H1 (cell line): ENCODE measurements around the gene B3GALT4. TPM values are rescaled to one million over a fixed set of nuclear protein-coding genes. Genes with fewer than 3 reads are reported as not detected.

Source experiments
- ASH2L ChIP-seq: fragments of 200-600, 300-600 bp; sonication (generic); IDR thresholded peaks from one replicate; pipeline ENCODE4 v1.7.1; 2017; ENCODE audit warnings: low read length
- ATF3 ChIP-seq: IDR thresholded peaks from 2 replicates; pipeline ENCODE4 v1.6.1; 2011; ENCODE audit warnings: low read depth, mild to moderate bottlenecking, low read length; ENCODE audit not compliant: insufficient read depth
- BRCA1 ChIP-seq: IDR thresholded peaks from 2 replicates; pipeline ENCODE4 v1.6.1; 2012; ENCODE audit warnings: low read depth, low read length, improper control_type of control experiment
- CBX8 ChIP-seq: fragments of 300-800, 300-1000 bp; sonication (generic); IDR thresholded peaks from 2 replicates; pipeline ENCODE4 v1.7.1; 2016; ENCODE audit warnings: low read depth, low read length, borderline replicate concordance
- CHD2 ChIP-seq: IDR thresholded peaks from 2 replicates; pipeline ENCODE4 v1.6.1; 2012; ENCODE audit warnings: low read length, improper control_type of control experiment
- EGR1 ChIP-seq: IDR thresholded peaks from 2 replicates; pipeline ENCODE4 v1.6.1; 2011; ENCODE audit warnings: low read depth, low read length, borderline replicate concordance
- EZH2 ChIP-seq: fragments of 200-600 bp; sonication (generic); IDR thresholded peaks from 2 replicates; pipeline ENCODE4 v1.7.1; 2012; ENCODE audit warnings: low read depth, mild to moderate bottlenecking, moderate library complexity, low read length, inconsistent platforms; ENCODE audit not compliant: severe bottlenecking
- GABPA ChIP-seq: IDR thresholded peaks from 2 replicates; pipeline ENCODE4 v1.6.1; 2011; ENCODE audit warnings: mild to moderate bottlenecking, low read length, moderate library complexity, borderline replicate concordance; ENCODE audit not compliant: insufficient read depth
- GTF2F1 ChIP-seq: IDR thresholded peaks from 2 replicates; pipeline ENCODE4 v1.6.1; 2012; ENCODE audit warnings: low read depth, low read length, improper control_type of control experiment, borderline replicate concordance
- JUN ChIP-seq: IDR thresholded peaks from 2 replicates; pipeline ENCODE4 v1.6.1; 2011; ENCODE audit warnings: low read depth, mild to moderate bottlenecking, improper control_type of control experiment, low read length
- MAFK ChIP-seq: IDR thresholded peaks from 2 replicates; pipeline ENCODE4 v1.6.1; 2012; ENCODE audit warnings: low read depth, mild to moderate bottlenecking, improper control_type of control experiment, low read length
- PHF8 ChIP-seq: fragments of 200-600 bp; sonication (generic); conservative IDR thresholded peaks from 2 replicates; pipeline ENCODE4 v1.7.1; 2012; ENCODE audit warnings: low read depth, mild to moderate bottlenecking, inconsistent platforms, low read length, moderate library complexity
- POLR2A ChIP-seq, 2 experiments: IDR thresholded peaks; 1 replicate in 1 of 2; 2 replicates in 1 of 2; pipeline ENCODE4 v1.6.1; 2011; ENCODE audit warnings: low read depth in 2 of 2, low read length in 2 of 2, mild to moderate bottlenecking in 2 of 2; ENCODE audit errors: control extremely low read depth in 1 of 2
- POLR2AphosphoS5 ChIP-seq: IDR thresholded peaks from 2 replicates; pipeline ENCODE4 v1.6.1; 2011; ENCODE audit warnings: low read depth, low read length
- RAD21 ChIP-seq, 2 experiments: IDR thresholded peaks in 1 of 2; conservative IDR thresholded peaks in 1 of 2; 2 replicates each; pipeline ENCODE4 v1.6.1; 2011; ENCODE audit warnings: low read depth in 2 of 2, low read length in 2 of 2, improper control_type of control experiment in 1 of 2, inconsistent platforms in 1 of 2, mild to moderate bottlenecking in 1 of 2, moderate library complexity in 1 of 2
- RBBP5 ChIP-seq: IDR thresholded peaks from 2 replicates; pipeline ENCODE4 v1.7.1; 2012; ENCODE audit warnings: low read depth, mild to moderate bottlenecking, inconsistent platforms, low read length, moderate library complexity, borderline replicate concordance
- RFX5 ChIP-seq: IDR thresholded peaks from 2 replicates; pipeline ENCODE4 v1.6.1; 2011; ENCODE audit warnings: low read depth, low read length, improper control_type of control experiment, borderline replicate concordance
- SIRT6 ChIP-seq: IDR thresholded peaks from one replicate; pipeline ENCODE4 v1.7.1; 2012; ENCODE audit warnings: low read length, inconsistent platforms
- SIX5 ChIP-seq: IDR thresholded peaks from 2 replicates; pipeline ENCODE4 v1.6.1; 2011; ENCODE audit warnings: mild to moderate bottlenecking, low read depth, low read length
- YY1 ChIP-seq: IDR thresholded peaks from 2 replicates; pipeline ENCODE4 v1.6.1; 2011; ENCODE audit warnings: low read depth, mild to moderate bottlenecking, low read length
- ZNF274 ChIP-seq: IDR thresholded peaks from 2 replicates; pipeline ENCODE4 v1.7.0; 2012; ENCODE audit warnings: low read length, borderline replicate concordance; ENCODE audit errors: extremely low read depth
- polyA plus RNA-seq, 7 experiments: library from polyadenylated mRNA; depleted of rRNA in 3 of 7; stranded (reverse) in 5 of 7; unstranded in 2 of 7; fragments of >200 nt in 5 of 7; fragments of 200-250 nt in 2 of 7; gene quantifications; 1 replicate in 5 of 7; 2 replicates in 1 of 7; 4 replicates in 1 of 7; pipeline versions ENCODE4 v1.2.1 to v1.2.3, GENCODE V29; 2011 to 2013; ENCODE audit warnings: missing spikeins in 2 of 7, mixed read lengths in 2 of 7
- total RNA-seq: library from RNA; stranded (reverse); fragmentation: NEBNext Ultra II Directional; extraction: Animal tissue kit (Norgen Biotek cat#: 25700); gene quantifications from 2 replicates; pipeline ENCODE4 v1.2.1, GENCODE V29; 2021
- TF ChIP-seq, protein P1 (sequence below): IDR thresholded peaks from 2 replicates; pipeline ENCODE4 v1.6.1; 2012; ENCODE audit warnings: inconsistent platforms

Gene B3GALT4
- total and polyA plus RNA-seq, 2 of the 8 experiments (the other 6 are each of a cell fraction or from before 2014, with no cell fraction given), result 2.2 to 3.0 TPM

GRCh38 chr6:33276864-33277662, at the start of gene B3GALT4 (continued):
- TF ChIP-seq, protein P1, sequence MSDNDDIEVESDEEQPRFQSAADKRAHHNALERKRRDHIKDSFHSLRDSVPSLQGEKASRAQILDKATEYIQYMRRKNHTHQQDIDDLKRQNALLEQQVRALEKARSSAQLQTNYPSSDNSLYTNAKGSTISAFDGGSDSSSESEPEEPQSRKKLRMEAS, result peak; percentile 75
- no peak for TF ChIP-seq BRCA1
- peak; percentile 90 for TF ChIP-seq POLR2AphosphoS5
- no peak for TF ChIP-seq MAFK
- no peak for TF ChIP-seq JUN
- no peak for TF ChIP-seq GTF2F1
- no peak for TF ChIP-seq RFX5
- TF ChIP-seq RBBP5, result peak; percentile 83; the same call in 1 of the 2 replicates
- peak; percentile 79; the same call in 1 of the 2 replicates for TF ChIP-seq EGR1
- TF ChIP-seq EZH2, result no peak
- no peak for TF ChIP-seq CHD2
- TF ChIP-seq ATF3, result no peak
- TF ChIP-seq CBX8, result no peak
- peak; percentile 84 for TF ChIP-seq ASH2L
- TF ChIP-seq RAD21 (IDR thresholded peaks at IDR 0.05 in 1 of 2, conservative IDR thresholded peaks at IDR 0.05 in 1 of 2; ENCODE audit: low read depth in 2 of 2, low read length in 2 of 2), result 0 out of 4 replicates have a peak, but pooled peaks of 1 of the 2 experiments have one; percentile 19
- TF ChIP-seq ZNF274, result no peak
- TF ChIP-seq POLR2A (IDR thresholded peaks at IDR 0.05; ENCODE audit: control extremely low read depth in 1 of 2, low read depth in 2 of 2, low read length in 2 of 2), result peak in 1 of 2 experiments; percentile 93; a peak in 2 of 3 replicates
- TF ChIP-seq GABPA, result peak; percentile 72; the same call in 1 of the 2 replicates
- peak; percentile 73; the same call in 1 of the 2 replicates for TF ChIP-seq YY1
- no peak for TF ChIP-seq SIRT6
- TF ChIP-seq PHF8, result no peak; the same call in 1 of the 2 replicates
- no peak for TF ChIP-seq SIX5
